Fibroblast of lung (primary cell): Measurements from ENCODE around the gene TMEM72. TPM values are rescaled to one million over a fixed set of nuclear protein-coding genes. Genes with fewer than 3 reads are reported as not detected.

Experiments
- DNase-seq, 2 donors: peaks; one replicate each; pipeline versions ENCODE4 v3.0.0 to v3.0.0-alpha.2; 2010; ENCODE audit warnings: low read depth in 2 of 2
- H2AFZ ChIP-seq: 2 replicates; pipeline ENCODE4 v1.5.1; 2012; ENCODE audit warnings: low read length, control low read depth, inconsistent platforms
- H3K27ac ChIP-seq: 2 replicates; pipeline ENCODE4 v1.5.1; 2011; ENCODE audit warnings: low read length, control low read depth; ENCODE audit not compliant: insufficient read depth
- H3K27me3 ChIP-seq: 2 replicates; pipeline ENCODE4 v1.5.1; 2011; ENCODE audit warnings: mild to moderate bottlenecking, low read length; ENCODE audit not compliant: control insufficient read depth, insufficient read depth
- H3K36me3 ChIP-seq: 2 replicates; pipeline ENCODE4 v1.5.1; 2011; ENCODE audit warnings: low read length; ENCODE audit not compliant: control insufficient read depth, insufficient read depth
- H3K4me1 ChIP-seq: 2 replicates; pipeline ENCODE4 v1.5.1; 2011; ENCODE audit warnings: low read length; ENCODE audit not compliant: control insufficient read depth, insufficient read depth; ENCODE audit errors: extremely low read depth
- H3K4me2 ChIP-seq: 2 replicates; pipeline ENCODE4 v1.5.1; 2011; ENCODE audit warnings: low read length, control low read depth; ENCODE audit not compliant: insufficient read depth; ENCODE audit errors: extremely low read depth
- H3K4me3 ChIP-seq, 4 experiments: fragments of 200-600 bp in 1 of 4; sonication (generic) in 1 of 4; replicated peaks in 1 of 4; 2 replicates each; pipeline ENCODE4 v1.5.1; 2011 to 2016; ENCODE audit warnings: low read length in 4 of 4, low read depth in 3 of 4, mild to moderate bottlenecking in 3 of 4, control low read depth in 2 of 4, inconsistent platforms in 1 of 4, mixed read lengths in 1 of 4; ENCODE audit not compliant: insufficient read depth in 1 of 4; ENCODE audit errors: control extremely low read depth in 1 of 4
- H3K79me2 ChIP-seq: 2 replicates; pipeline ENCODE4 v1.5.1; 2012; ENCODE audit warnings: mild to moderate bottlenecking, low read length, inconsistent platforms; ENCODE audit not compliant: control insufficient read depth, insufficient read depth
- H3K9ac ChIP-seq: 2 replicates; pipeline ENCODE4 v1.5.1; 2011; ENCODE audit warnings: mild to moderate bottlenecking, low read length, control low read depth; ENCODE audit not compliant: insufficient read depth
- H3K9me3 ChIP-seq: 2 replicates; pipeline ENCODE4 v1.5.1; 2012; ENCODE audit warnings: low read depth, low read length; ENCODE audit not compliant: control insufficient read depth, insufficient read depth
- H4K20me1 ChIP-seq: 2 replicates; pipeline ENCODE4 v1.5.1; 2011; ENCODE audit warnings: low read length; ENCODE audit not compliant: control insufficient read depth, insufficient read depth; ENCODE audit errors: extremely low read depth
- EZH2 ChIP-seq: IDR thresholded peaks from 2 replicates; pipeline ENCODE4 v1.5.1; 2012; ENCODE audit warnings: low read length, control low read depth, mild to moderate bottlenecking; ENCODE audit errors: missing control alignments
- polyA plus RNA-seq, 2 donors: library from polyadenylated mRNA; depleted of rRNA in 1 of 2; stranded (reverse) in 1 of 2; unstranded in 1 of 2; fragments of >200 nt; gene quantifications; 2 replicates each; pipeline ENCODE4 v1.2.1, GENCODE V29; 2011 to 2012; ENCODE audit warnings: missing spikeins in 1 of 2
- total RNA-seq: library from RNA; depleted of rRNA; stranded (reverse); fragments of >200 nt; gene quantifications from 2 replicates; pipeline ENCODE4 v1.2.1, GENCODE V29; 2014
- TF ChIP-seq, protein P1 (sequence below), 2 donors: IDR thresholded peaks in 1 of 2; conservative IDR thresholded peaks in 1 of 2; 1 replicate in 1 of 2; 2 replicates in 1 of 2; pipeline ENCODE4 v1.5.1; 2011 to 2012; ENCODE audit warnings: low read length in 2 of 2, control low read depth in 1 of 2, inconsistent platforms in 1 of 2, low read depth in 1 of 2, mild to moderate bottlenecking in 1 of 2

TMEM72 gene
- total and polyA plus RNA-seq, 2 donors (not counting 1 experiment from before 2014, with no cell fraction given), result not detected

DNA sequence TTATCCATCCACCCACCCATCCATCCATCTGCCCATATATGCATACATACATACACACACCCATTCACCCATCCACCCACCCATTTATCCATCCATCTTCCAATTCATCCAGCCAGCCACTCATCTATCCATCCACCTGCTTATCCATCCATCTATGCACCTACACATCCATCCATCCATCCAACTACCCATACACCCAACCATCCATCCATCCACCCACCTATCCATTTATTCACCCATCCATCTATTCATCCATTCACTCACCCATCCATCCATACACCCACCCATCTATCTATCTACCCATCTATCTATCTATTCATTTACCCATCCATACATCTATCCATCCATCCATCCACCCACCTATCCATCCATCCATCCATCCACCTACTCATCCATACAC, 17.3 kb downstream of the TMEM72 start:
- Histone ChIP-seq H3K79me2 (no peaks in the 10 kb centered on the region), H3K9me3 (no peaks in the 10 kb centered on the region), H2AFZ (no peak overlapping the region), H3K4me2 (no peak overlapping the region), H3K27ac (no peak overlapping the region), H3K4me3 (no peak overlapping the region), H3K4me1 (no peaks in the 10 kb centered on the region), H3K27me3 (peaks cover 2% of the 10 kb centered on the region), H3K36me3 (no peaks in the 10 kb centered on the region), H3K9ac (no peak overlapping the region), H4K20me1 (no peaks in the 10 kb centered on the region)
- no peak for TF ChIP-seq EZH2
- TF ChIP-seq, protein P1, sequence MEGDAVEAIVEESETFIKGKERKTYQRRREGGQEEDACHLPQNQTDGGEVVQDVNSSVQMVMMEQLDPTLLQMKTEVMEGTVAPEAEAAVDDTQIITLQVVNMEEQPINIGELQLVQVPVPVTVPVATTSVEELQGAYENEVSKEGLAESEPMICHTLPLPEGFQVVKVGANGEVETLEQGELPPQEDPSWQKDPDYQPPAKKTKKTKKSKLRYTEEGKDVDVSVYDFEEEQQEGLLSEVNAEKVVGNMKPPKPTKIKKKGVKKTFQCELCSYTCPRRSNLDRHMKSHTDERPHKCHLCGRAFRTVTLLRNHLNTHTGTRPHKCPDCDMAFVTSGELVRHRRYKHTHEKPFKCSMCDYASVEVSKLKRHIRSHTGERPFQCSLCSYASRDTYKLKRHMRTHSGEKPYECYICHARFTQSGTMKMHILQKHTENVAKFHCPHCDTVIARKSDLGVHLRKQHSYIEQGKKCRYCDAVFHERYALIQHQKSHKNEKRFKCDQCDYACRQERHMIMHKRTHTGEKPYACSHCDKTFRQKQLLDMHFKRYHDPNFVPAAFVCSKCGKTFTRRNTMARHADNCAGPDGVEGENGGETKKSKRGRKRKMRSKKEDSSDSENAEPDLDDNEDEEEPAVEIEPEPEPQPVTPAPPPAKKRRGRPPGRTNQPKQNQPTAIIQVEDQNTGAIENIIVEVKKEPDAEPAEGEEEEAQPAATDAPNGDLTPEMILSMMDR (conservative IDR thresholded peaks at IDR 0.05 in 1 of 2, IDR thresholded peaks at IDR 0.05 in 1 of 2; ENCODE audit: low read depth in 1 of 2, low read length in 2 of 2), result no peak
- DNase-seq, result no peak

- no peaks in the 10 kb centered on the region for H3K4me1 ChIP-seq
- TF ChIP-seq, protein P1 (conservative IDR thresholded peaks at IDR 0.05 in 1 of 2, IDR thresholded peaks at IDR 0.05 in 1 of 2; ENCODE audit: low read depth in 1 of 2, low read length in 2 of 2), result no peak
- TF ChIP-seq EZH2, result no peak
- no peaks in the 10 kb centered on the region for H3K9me3 ChIP-seq
- no peak overlapping the region for H3K4me3 ChIP-seq
- no peak overlapping the region for H3K27ac ChIP-seq
- H3K36me3 ChIP-seq, result no peaks in the 10 kb centered on the region
- H2AFZ ChIP-seq, result no peak overlapping the region
- H3K9ac ChIP-seq, result no peak overlapping the region
- H3K27me3 ChIP-seq, result peaks cover 2% of the 10 kb centered on the region
- H4K20me1 ChIP-seq, result no peaks in the 10 kb centered on the region
- H3K4me2 ChIP-seq, result no peak overlapping the region
- no peaks in the 10 kb centered on the region for H3K79me2 ChIP-seq
- DNase-seq, result no peak
These were observed 18.5 kb downstream of the TMEM72 start for GRCh38 chr10:44929356-44930255.

- no peak overlapping the region for H3K9ac ChIP-seq
- H3K4me3 ChIP-seq, result no peak overlapping the region
- no peak overlapping the region for H3K27ac ChIP-seq
- H3K9me3 ChIP-seq, result no peaks in the 10 kb centered on the region
- DNase-seq, result no peak
- H3K4me2 ChIP-seq, result no peak overlapping the region
- H3K36me3 ChIP-seq, result no peaks in the 10 kb centered on the region
- H2AFZ ChIP-seq, result no peak overlapping the region
- H3K27me3 ChIP-seq, result no peaks in the 10 kb centered on the region
- no peaks in the 10 kb centered on the region for H3K4me1 ChIP-seq
- TF ChIP-seq, protein P1 (conservative IDR thresholded peaks at IDR 0.05 in 1 of 2, IDR thresholded peaks at IDR 0.05 in 1 of 2; ENCODE audit: low read depth in 1 of 2, low read length in 2 of 2), result no peak
- TF ChIP-seq EZH2, result peak; percentile 51
- H4K20me1 ChIP-seq, result no peaks in the 10 kb centered on the region
- H3K79me2 ChIP-seq, result no peaks in the 10 kb centered on the region
These were observed 19.9 kb downstream of the TMEM72 start for GRCh38 chr10:44930904-44931620.
